SK-N-SH treated with all-trans-retinoic acid at 6 μM for 48 hours (cell line): ENCODE measurements around the gene OR2F2.

Source experiments
- ATAC-seq: fragments of 200-7000 bp; cut with Tn5 transposase; 3 replicates; pipeline ENCODE4 v1.9.1; 2020; ENCODE audit warnings: mild to moderate bottlenecking, moderate library complexity
- ARNTL ChIP-seq: fragments of 450-650 bp; formaldehyde crosslinking; IDR thresholded peaks from 2 replicates; pipeline ENCODE4 v1.5.0; 2020; ENCODE audit warnings: low read depth, mild to moderate bottlenecking, moderate library complexity, borderline replicate concordance
- CSDC2 ChIP-seq: fragments of 250-450 bp; sonication (Bioruptor Pico); IDR thresholded peaks from 2 replicates; pipeline ENCODE4 v1.5.0; 2020; ENCODE audit warnings: mild to moderate bottlenecking, moderate library complexity
- ESRRG ChIP-seq: fragments of 250-450 bp; sonication (Bioruptor Pico); IDR thresholded peaks from 2 replicates; pipeline ENCODE4 v1.6.1; 2021; ENCODE audit warnings: mild to moderate bottlenecking
- GLIS3 ChIP-seq: fragments of 250-450 bp; sonication (Bioruptor Pico); IDR thresholded peaks from 2 replicates; pipeline ENCODE4 v1.5.0; 2020; ENCODE audit warnings: mild to moderate bottlenecking, moderate library complexity
- ISL1 ChIP-seq: fragments of 250-450 bp; sonication (Bioruptor Pico); IDR thresholded peaks from 2 replicates; pipeline ENCODE4 v2.1.2; 2022; ENCODE audit warnings: mild to moderate bottlenecking, moderate library complexity
- PATZ1 ChIP-seq: fragments of 250-450 bp; sonication (Bioruptor Pico); IDR thresholded peaks from 2 replicates; pipeline ENCODE4 v1.8.0; 2020; ENCODE audit warnings: mild to moderate bottlenecking, moderate library complexity, borderline replicate concordance
- PPARA ChIP-seq: fragments of 250-450 bp; sonication (Bioruptor Pico); IDR thresholded peaks from 2 replicates; pipeline ENCODE4 v1.5.0; 2020; ENCODE audit warnings: mild to moderate bottlenecking, borderline replicate concordance
- RARB ChIP-seq: fragments of 250-450 bp; sonication (Bioruptor Pico); IDR thresholded peaks from 2 replicates; pipeline ENCODE4 v1.8.0; 2021; ENCODE audit warnings: mild to moderate bottlenecking, moderate library complexity
- SNAI2 ChIP-seq: fragments of 250-450 bp; sonication (Bioruptor Pico); IDR thresholded peaks from 2 replicates; pipeline ENCODE4 v1.5.0; 2020; ENCODE audit warnings: mild to moderate bottlenecking, moderate library complexity
- TCF4 ChIP-seq: fragments of 250-450 bp; sonication (Bioruptor Pico); IDR thresholded peaks from 2 replicates; pipeline ENCODE4 v1.8.0; 2021; ENCODE audit warnings: mild to moderate bottlenecking, moderate library complexity, borderline replicate concordance
- TOX ChIP-seq: fragments of 250-450 bp; sonication (Bioruptor Pico); IDR thresholded peaks from 2 replicates; pipeline ENCODE4 v1.8.0; 2021; ENCODE audit warnings: mild to moderate bottlenecking, moderate library complexity, borderline replicate concordance
- TSHZ2 ChIP-seq: fragments of 250-450 bp; sonication (Bioruptor Pico); IDR thresholded peaks from 2 replicates; pipeline ENCODE4 v1.5.0; 2020; ENCODE audit warnings: mild to moderate bottlenecking, moderate library complexity
- ZC3H10 ChIP-seq: fragments of 250-450 bp; sonication (Bioruptor Pico); IDR thresholded peaks from 2 replicates; pipeline ENCODE4 v1.5.1; 2021; ENCODE audit warnings: mild to moderate bottlenecking, moderate library complexity
- ZFP3 ChIP-seq: fragments of 250-450 bp; sonication (Bioruptor Pico); IDR thresholded peaks from 2 replicates; pipeline ENCODE4 v1.5.0; 2020; ENCODE audit warnings: mild to moderate bottlenecking, moderate library complexity
- ZFP30 ChIP-seq: fragments of 450-650 bp; formaldehyde crosslinking; IDR thresholded peaks from 2 replicates; pipeline ENCODE4 v1.5.0; 2022; ENCODE audit warnings: mild to moderate bottlenecking, moderate library complexity
- ZNF565 ChIP-seq: fragments of 450-650 bp; formaldehyde crosslinking; conservative IDR thresholded peaks from 2 replicates; pipeline ENCODE4 v1.5.0; 2020; ENCODE audit warnings: low read depth, mild to moderate bottlenecking, moderate library complexity
- TF ChIP-seq, protein P1 (sequence below): fragments of 250-450 bp; sonication (Bioruptor Pico); IDR thresholded peaks from 2 replicates; pipeline ENCODE4 v1.5.1; 2020; ENCODE audit warnings: low read depth, mild to moderate bottlenecking, moderate library complexity
- TF ChIP-seq, protein P2 (sequence below): fragments of 250-450 bp; sonication (Bioruptor Pico); IDR thresholded peaks from 2 replicates; pipeline ENCODE4 v1.5.1; 2021; ENCODE audit warnings: mild to moderate bottlenecking, moderate library complexity
- TF ChIP-seq, protein P3 (sequence below): fragments of 250-450 bp; sonication (Bioruptor Pico); IDR thresholded peaks from 2 replicates; pipeline ENCODE4 v1.8.0; 2021; ENCODE audit warnings: low read depth, mild to moderate bottlenecking, moderate library complexity, borderline replicate concordance

OR2F2 gene

DNA sequence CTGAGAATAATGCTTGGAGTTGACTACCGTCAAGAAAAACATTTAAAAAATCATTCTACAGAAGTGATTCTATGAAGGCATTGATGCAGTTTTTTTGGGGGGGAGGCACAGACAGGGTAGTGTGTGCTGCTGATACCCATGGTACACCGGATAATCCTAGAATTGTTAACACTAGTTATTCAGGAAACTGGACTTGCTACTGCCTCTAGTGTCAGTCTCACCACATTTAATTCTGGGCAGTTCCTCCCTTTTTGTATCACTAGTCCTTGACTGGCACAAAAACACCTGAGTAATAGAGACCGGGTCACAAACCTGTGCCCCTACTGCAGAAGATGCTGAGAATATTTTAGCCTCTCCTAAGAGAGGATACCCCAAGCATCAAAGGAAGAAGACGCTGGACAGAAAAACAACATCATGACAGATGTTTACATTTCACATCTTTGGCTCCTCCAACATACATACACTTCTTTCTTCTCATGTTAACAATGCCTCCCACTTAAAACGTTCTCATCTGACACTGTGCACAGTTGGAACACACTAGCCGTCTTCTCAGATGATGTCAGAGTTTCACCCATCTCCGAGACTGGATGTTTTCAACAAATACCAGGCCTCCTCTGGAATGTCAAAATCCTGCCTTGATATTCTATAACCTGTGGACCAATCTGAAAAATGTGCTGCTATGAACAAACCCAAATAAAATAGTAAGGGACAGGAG lies 19.9 kb upstream of the OR2F2 start:
- no peak for TF ChIP-seq ARNTL (CRISPR knock-in tag)
- peak; percentile 60; the same call in 2 of the 3 replicates for ATAC-seq

DNA sequence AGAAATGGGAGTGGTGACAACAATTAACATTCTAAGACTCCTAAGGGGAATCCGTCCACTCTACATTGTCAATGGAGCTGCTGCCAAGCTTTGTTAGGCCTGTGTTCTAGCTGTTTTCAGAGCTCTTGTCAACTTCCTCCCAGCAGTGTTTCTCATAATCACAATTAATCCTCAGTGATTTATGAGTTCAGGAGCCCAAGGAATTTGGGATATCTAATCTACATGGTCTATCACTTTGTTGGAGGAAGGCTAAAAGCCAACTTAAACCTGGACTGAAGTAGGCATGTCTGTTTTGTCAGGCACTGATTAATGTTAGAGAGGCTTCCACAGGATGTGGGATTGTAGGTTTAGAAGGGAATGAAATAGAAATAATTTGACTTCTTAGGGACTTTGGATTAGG lies 10.2 kb upstream of the OR2F2 start:
- ATAC-seq: peak; percentile 28; the same call in 2 of the 3 replicates
- no peak for TF ChIP-seq ARNTL (CRISPR knock-in tag)
- TF ChIP-seq GLIS3 (CRISPR knock-in tag): no peak
- no peak for TF ChIP-seq TCF4 (CRISPR knock-in tag)

DNA sequence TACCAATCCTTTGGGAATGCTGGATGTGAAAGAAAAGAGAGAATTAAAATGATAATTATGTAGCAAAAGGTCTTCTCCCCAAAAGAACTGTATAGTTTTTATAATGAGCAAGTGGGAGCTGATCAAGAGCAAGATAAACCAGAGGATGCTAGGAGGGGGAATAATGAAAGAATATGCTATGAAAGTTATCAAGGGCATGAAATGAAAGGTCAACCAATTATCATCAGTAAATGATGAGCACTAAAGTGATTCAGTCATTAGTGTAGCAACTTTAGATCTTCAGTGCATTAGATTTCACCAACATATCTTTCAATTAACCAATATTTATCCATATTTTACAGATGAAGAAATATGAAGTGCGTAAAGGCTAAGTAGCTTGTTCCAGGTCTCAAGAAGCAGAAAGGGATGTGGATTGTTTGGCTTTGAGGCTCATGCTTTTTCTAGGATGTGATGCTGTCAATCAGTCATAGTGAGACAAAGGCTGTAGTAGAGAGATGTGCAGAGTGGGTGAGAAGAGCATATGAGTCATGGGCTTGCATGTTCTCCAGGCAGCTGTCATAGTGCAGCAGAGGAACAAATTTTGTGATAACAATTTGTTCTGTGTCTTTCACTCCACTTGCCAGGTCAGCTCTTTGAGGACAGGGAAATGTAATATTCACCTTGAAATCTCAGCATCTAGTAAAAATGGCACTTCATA lies 5.7 kb upstream of the OR2F2 start:
- peak; percentile 69 for ATAC-seq
- TF ChIP-seq SNAI2 (CRISPR knock-in tag): no peak
- TF ChIP-seq CSDC2 (CRISPR knock-in tag): no peak
- TF ChIP-seq, protein P1, sequence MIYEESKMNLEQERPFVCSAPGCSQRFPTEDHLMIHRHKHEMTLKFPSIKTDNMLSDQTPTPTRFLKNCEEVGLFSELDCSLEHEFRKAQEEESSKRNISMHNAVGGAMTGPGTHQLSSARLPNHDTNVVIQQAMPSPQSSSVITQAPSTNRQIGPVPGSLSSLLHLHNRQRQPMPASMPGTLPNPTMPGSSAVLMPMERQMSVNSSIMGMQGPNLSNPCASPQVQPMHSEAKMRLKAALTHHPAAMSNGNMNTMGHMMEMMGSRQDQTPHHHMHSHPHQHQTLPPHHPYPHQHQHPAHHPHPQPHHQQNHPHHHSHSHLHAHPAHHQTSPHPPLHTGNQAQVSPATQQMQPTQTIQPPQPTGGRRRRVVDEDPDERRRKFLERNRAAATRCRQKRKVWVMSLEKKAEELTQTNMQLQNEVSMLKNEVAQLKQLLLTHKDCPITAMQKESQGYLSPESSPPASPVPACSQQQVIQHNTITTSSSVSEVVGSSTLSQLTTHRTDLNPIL (CRISPR knock-in tag): no peak
- TF ChIP-seq ZNF565 (CRISPR knock-in tag): no peak
- TF ChIP-seq TSHZ2 (CRISPR knock-in tag): no peak
- no peak for TF ChIP-seq ZFP3

- TF ChIP-seq, protein P2, sequence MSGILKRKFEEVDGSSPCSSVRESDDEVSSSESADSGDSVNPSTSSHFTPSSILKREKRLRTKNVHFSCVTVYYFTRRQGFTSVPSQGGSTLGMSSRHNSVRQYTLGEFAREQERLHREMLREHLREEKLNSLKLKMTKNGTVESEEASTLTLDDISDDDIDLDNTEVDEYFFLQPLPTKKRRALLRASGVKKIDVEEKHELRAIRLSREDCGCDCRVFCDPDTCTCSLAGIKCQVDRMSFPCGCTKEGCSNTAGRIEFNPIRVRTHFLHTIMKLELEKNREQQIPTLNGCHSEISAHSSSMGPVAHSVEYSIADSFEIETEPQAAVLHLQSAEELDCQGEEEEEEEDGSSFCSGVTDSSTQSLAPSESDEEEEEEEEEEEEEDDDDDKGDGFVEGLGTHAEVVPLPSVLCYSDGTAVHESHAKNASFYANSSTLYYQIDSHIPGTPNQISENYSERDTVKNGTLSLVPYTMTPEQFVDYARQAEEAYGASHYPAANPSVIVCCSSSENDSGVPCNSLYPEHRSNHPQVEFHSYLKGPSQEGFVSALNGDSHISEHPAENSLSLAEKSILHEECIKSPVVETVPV: no peak
- TF ChIP-seq RARB (no peak), ESRRG (CRISPR knock-in tag) (no peak), TOX (CRISPR knock-in tag) (no peak), GLIS3 (CRISPR knock-in tag) (no peak), ZNF565 (CRISPR knock-in tag) (no peak), SNAI2 (CRISPR knock-in tag) (no peak), CSDC2 (CRISPR knock-in tag) (no peak), ISL1 (CRISPR knock-in tag) (no peak), PATZ1 (CRISPR knock-in tag) (no peak), TCF4 (CRISPR knock-in tag) (no peak), TSHZ2 (CRISPR knock-in tag) (no peak), ZFP30 (no peak), ARNTL (CRISPR knock-in tag) (no peak), PPARA (CRISPR knock-in tag) (no peak), ZC3H10 (no peak)
- TF ChIP-seq, protein P3, sequence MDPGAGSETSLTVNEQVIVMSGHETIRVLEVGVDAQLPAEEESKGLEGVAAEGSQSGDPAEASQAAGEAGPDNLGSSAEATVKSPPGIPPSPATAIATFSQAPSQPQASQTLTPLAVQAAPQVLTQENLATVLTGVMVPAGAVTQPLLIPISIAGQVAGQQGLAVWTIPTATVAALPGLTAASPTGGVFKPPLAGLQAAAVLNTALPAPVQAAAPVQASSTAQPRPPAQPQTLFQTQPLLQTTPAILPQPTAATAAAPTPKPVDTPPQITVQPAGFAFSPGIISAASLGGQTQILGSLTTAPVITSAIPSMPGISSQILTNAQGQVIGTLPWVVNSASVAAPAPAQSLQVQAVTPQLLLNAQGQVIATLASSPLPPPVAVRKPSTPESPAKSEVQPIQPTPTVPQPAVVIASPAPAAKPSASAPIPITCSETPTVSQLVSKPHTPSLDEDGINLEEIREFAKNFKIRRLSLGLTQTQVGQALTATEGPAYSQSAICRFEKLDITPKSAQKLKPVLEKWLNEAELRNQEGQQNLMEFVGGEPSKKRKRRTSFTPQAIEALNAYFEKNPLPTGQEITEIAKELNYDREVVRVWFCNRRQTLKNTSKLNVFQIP (CRISPR knock-in tag): no peak
- TF ChIP-seq, protein P1 (CRISPR knock-in tag): no peak
- no peak for ATAC-seq
Measured at GRCh38 chr7:143931739-143932138, 3.3 kb upstream of the OR2F2 start.
